H1 (cell line): ENCODE data around the gene CNIH1. TPM values are rescaled to one million over a fixed set of nuclear protein-coding genes. Genes with fewer than 3 reads are reported as not detected.

Experiments used
- CTCF ChIA-PET: fragments of 300-600 bp; sonication (Branson Sonifier 250); formaldehyde crosslinking; loops from one replicate; lab custom pipeline; 2021; ENCODE audit not compliant: partially characterized antibody; lab: Charles Lee
- POLR2A ChIA-PET: fragments of 300-600 bp; sonication (Branson Sonifier 250); formaldehyde crosslinking; loops from one replicate; lab custom pipeline; 2021; ENCODE audit warnings: inconsistent platforms; ENCODE audit not compliant: partially characterized antibody; lab: Charles Lee
- DNase-seq, 2 experiments: peaks; one replicate each; pipeline versions ENCODE4 v3.0.0 to v3.0.0-alpha.2; 2010 to 2022; ENCODE audit warnings: low spot score in 2 of 2, low read depth in 1 of 2, mixed read lengths in 1 of 2
- FAIRE-seq: peaks from 2 replicates; lab custom pipeline; 2011; peaks lifted over from hg19 to GRCh38; lab: Jason Lieb, UNC
- H2AFZ ChIP-seq: 2 replicates; pipeline ENCODE4 v1.8.1; 2012; ENCODE audit warnings: low read length, inconsistent platforms
- H2AK5ac ChIP-seq: 2 replicates; pipeline ENCODE4 v1.6.1; 2013; ENCODE audit warnings: low read depth, low read length
- H2BK120ac ChIP-seq: replicated peaks from 2 replicates; pipeline ENCODE3; 2013; ENCODE audit warnings: low read depth, low read length, inconsistent platforms
- H2BK12ac ChIP-seq: 2 replicates; pipeline ENCODE4 v1.6.1; 2013; ENCODE audit warnings: low read depth, low read length
- H2BK15ac ChIP-seq: 2 replicates; pipeline ENCODE4 v1.6.1; 2013; ENCODE audit warnings: low read length
- H2BK20ac ChIP-seq: 2 replicates; pipeline ENCODE4 v1.6.1; 2013; ENCODE audit warnings: low read length
- H2BK5ac ChIP-seq: 2 replicates; pipeline ENCODE4 v1.6.1; 2013; ENCODE audit warnings: low read depth, low read length
- H3K14ac ChIP-seq: 2 replicates; pipeline ENCODE4 v1.6.1; 2013; ENCODE audit warnings: inconsistent platforms; ENCODE audit not compliant: insufficient read length
- H3K18ac ChIP-seq: 2 replicates; pipeline ENCODE4 v1.6.1; 2013; ENCODE audit warnings: low read length; ENCODE audit errors: extremely low read depth
- H3K23ac ChIP-seq: 2 replicates; pipeline ENCODE4 v1.6.1; 2013; ENCODE audit warnings: inconsistent platforms; ENCODE audit not compliant: insufficient read length
- H3K23me2 ChIP-seq: 2 replicates; pipeline ENCODE4 v1.6.1; 2013; ENCODE audit warnings: low read depth, low read length
- H3K27ac ChIP-seq: 2 replicates; pipeline ENCODE4 v1.6.1; 2011; ENCODE audit warnings: low read depth, low read length, inconsistent platforms
- H3K27me3 ChIP-seq, 4 experiments: replicated peaks in 1 of 4; 1 replicate in 1 of 4; 2 replicates in 3 of 4; pipeline versions ENCODE4 v1.6.1 to v1.8.1; 2011 to 2013; ENCODE audit warnings: low read length in 3 of 4, mild to moderate bottlenecking in 3 of 4, inconsistent platforms in 2 of 4, mixed read lengths in 2 of 4, moderate library complexity in 1 of 4; ENCODE audit not compliant: control insufficient read depth in 3 of 4, insufficient read depth in 3 of 4; ENCODE audit errors: extremely low read depth in 1 of 4
- H3K36me3 ChIP-seq, 4 experiments: 2 replicates each; pipeline versions ENCODE4 v1.6.1 to v1.8.1; 2011 to 2013; ENCODE audit warnings: mild to moderate bottlenecking in 4 of 4, low read length in 3 of 4, moderate library complexity in 2 of 4, control low read depth in 1 of 4, inconsistent platforms in 1 of 4; ENCODE audit not compliant: insufficient read depth in 4 of 4, control insufficient read depth in 2 of 4
- H3K4ac ChIP-seq: replicated peaks from 2 replicates; pipeline ENCODE3; 2013; ENCODE audit warnings: low read length, low read depth, mixed read lengths, inconsistent platforms; ENCODE audit not compliant: insufficient read length
- H3K4me1 ChIP-seq, 4 experiments: replicated peaks in 1 of 4; 1 replicate in 1 of 4; 2 replicates in 3 of 4; pipeline versions ENCODE4 v1.6.1 to v1.8.1; 2011 to 2013; ENCODE audit warnings: low read length in 3 of 4, inconsistent platforms in 2 of 4, mixed read lengths in 1 of 4; ENCODE audit not compliant: insufficient read depth in 4 of 4, control insufficient read depth in 3 of 4
- H3K4me2 ChIP-seq, 2 experiments: 2 replicates each; pipeline versions ENCODE4 v1.6.1 to v1.8.1; 2011 to 2013; ENCODE audit warnings: low read depth in 2 of 2, low read length in 2 of 2, control low read depth in 1 of 2, inconsistent platforms in 1 of 2, mild to moderate bottlenecking in 1 of 2; ENCODE audit not compliant: insufficient read depth in 1 of 2
- H3K4me3 ChIP-seq, 4 experiments: fragments of 200-600, 300-600 bp in 1 of 4; sonication (generic), shearing (Covaris generic), sonication (Bioruptor Twin) in 1 of 4; 2 replicates each; pipeline versions ENCODE4 v1.5.1 to v1.8.1; 2011 to 2016; ENCODE audit warnings: low read length in 4 of 4, low read depth in 3 of 4, control low read depth in 2 of 4, inconsistent platforms in 2 of 4, mild to moderate bottlenecking in 2 of 4, mixed read lengths in 1 of 4, moderate library complexity in 1 of 4; ENCODE audit not compliant: insufficient read depth in 2 of 4; ENCODE audit errors: extremely low read depth in 1 of 4
- H3K56ac ChIP-seq: replicated peaks from 2 replicates; pipeline ENCODE3; 2013; ENCODE audit warnings: low read depth, mild to moderate bottlenecking, mixed read lengths, low read length, inconsistent platforms; ENCODE audit not compliant: insufficient read length
- H3K79me1 ChIP-seq: 2 replicates; pipeline ENCODE4 v1.6.1; 2013; ENCODE audit warnings: low read depth, low read length, control low read depth
- H3K79me2 ChIP-seq, 2 experiments: 2 replicates each; pipeline versions ENCODE4 v1.6.1 to v1.8.1; 2012 to 2013; ENCODE audit warnings: low read length in 2 of 2, mild to moderate bottlenecking in 2 of 2, inconsistent platforms in 1 of 2; ENCODE audit not compliant: insufficient read depth in 2 of 2, control insufficient read depth in 1 of 2
- H3K9ac ChIP-seq, 4 experiments: replicated peaks in 1 of 4; 1 replicate in 1 of 4; 2 replicates in 3 of 4; pipeline versions ENCODE4 v1.6.1 to v1.8.1; 2011 to 2013; ENCODE audit warnings: low read depth in 3 of 4, low read length in 3 of 4, control low read depth in 2 of 4, mild to moderate bottlenecking in 2 of 4, moderate library complexity in 2 of 4, inconsistent platforms in 1 of 4; ENCODE audit errors: extremely low read depth in 1 of 4
- H3K9me3 ChIP-seq, 2 experiments: 2 replicates each; pipeline versions ENCODE4 v1.6.1 to v1.8.1; 2012 to 2013; ENCODE audit warnings: mild to moderate bottlenecking in 2 of 2, moderate library complexity in 2 of 2, control low read depth in 1 of 2, inconsistent platforms in 1 of 2, low read depth in 1 of 2, low read length in 1 of 2, mixed read lengths in 1 of 2; ENCODE audit not compliant: insufficient read depth in 2 of 2
- H4K20me1 ChIP-seq, 2 experiments: replicated peaks in 1 of 2; 2 replicates each; pipeline versions ENCODE3 to v1.8.1; 2011 to 2013; ENCODE audit warnings: inconsistent platforms in 2 of 2, low read length in 2 of 2, mild to moderate bottlenecking in 1 of 2; ENCODE audit not compliant: insufficient read depth in 2 of 2, control insufficient read depth in 1 of 2
- H4K5ac ChIP-seq: 2 replicates; pipeline ENCODE4 v1.6.1; 2013; ENCODE audit warnings: low read length, low read depth, mixed read lengths, inconsistent platforms; ENCODE audit not compliant: insufficient read length
- H4K8ac ChIP-seq: 2 replicates; pipeline ENCODE4 v1.8.0; 2013; ENCODE audit warnings: mild to moderate bottlenecking, moderate library complexity, low read length, inconsistent platforms; ENCODE audit not compliant: insufficient read depth; ENCODE audit errors: extremely low read depth
- H4K91ac ChIP-seq: replicated peaks from 2 replicates; pipeline ENCODE3; 2013; ENCODE audit warnings: low read length, mixed read lengths, inconsistent platforms; ENCODE audit not compliant: insufficient read length
- GABPA ChIP-seq: IDR thresholded peaks from 2 replicates; pipeline ENCODE4 v1.6.1; 2011; ENCODE audit warnings: mild to moderate bottlenecking, low read length, moderate library complexity, borderline replicate concordance; ENCODE audit not compliant: insufficient read depth
- KDM1A ChIP-seq: fragments of 200-600, 300-600 bp; sonication (generic); IDR thresholded peaks from 2 replicates; pipeline ENCODE4 v1.7.1; 2016; ENCODE audit warnings: mild to moderate bottlenecking, low read length, borderline replicate concordance
- WGBS, 2 experiments: shearing (Covaris generic) in 1 of 2; methylation state at CpG; one replicate each; pipeline versions ENCODE4 v1.1.6 to v1.1.7; 2013 to 2015; ENCODE audit warnings: low lambda C conversion rate in 2 of 2, mixed read lengths in 2 of 2, inconsistent platforms in 1 of 2, low coverage in 1 of 2, missing lambda C conversion rate in 1 of 2; ENCODE audit not compliant: insufficient replicate concordance in 2 of 2, insufficient coverage in 1 of 2, insufficient read length in 1 of 2; ENCODE audit errors: extremely low coverage in 1 of 2, missing lambda C conversion rate in 1 of 2; 5-methylcytosine and 5-hydroxymethylcytosine counted together
- polyA plus RNA-seq, 7 experiments: library from polyadenylated mRNA; depleted of rRNA in 3 of 7; stranded (reverse) in 5 of 7; unstranded in 2 of 7; fragments of >200 nt in 5 of 7; fragments of 200-250 nt in 2 of 7; gene quantifications; 1 replicate in 5 of 7; 2 replicates in 1 of 7; 4 replicates in 1 of 7; pipeline versions ENCODE4 v1.2.1 to v1.2.3, GENCODE V29; 2011 to 2013; ENCODE audit warnings: missing spikeins in 2 of 7, mixed read lengths in 2 of 7
- total RNA-seq: library from RNA; stranded (reverse); fragmentation: NEBNext Ultra II Directional; extraction: Animal tissue kit (Norgen Biotek cat#: 25700); gene quantifications from 2 replicates; pipeline ENCODE4 v1.2.1, GENCODE V29; 2021
- TF ChIP-seq, protein P1 (sequence below): IDR thresholded peaks from 2 replicates; pipeline ENCODE4 v1.6.1; 2012; ENCODE audit warnings: inconsistent platforms

CNIH1 gene
- total and polyA plus RNA-seq, 2 of the 8 experiments (the other 6 are each of a cell fraction or from before 2014, with no cell fraction given), result 119 to 333 TPM

GRCh38 chr14:54396183-54396492 is 45.0 kb downstream of the CNIH1 start:
- Histone ChIP-seq H4K91ac (no peak overlapping the region), H3K4me1 (peaks cover 0 to 3% (median 1%) of the 10 kb centered on the region in 4 experiments; a peak in 2 of 7 replicates), H2BK20ac (no peak overlapping the region), H4K5ac (no peak overlapping the region), H3K27ac (no peak overlapping the region), H4K20me1 (no peaks in the 10 kb centered on the region), H3K4me3 (peak overlapping the region; percentile 27 to 80 (median 42); a peak in 6 of 8 replicates), H3K18ac (no peak overlapping the region), H3K14ac (no peak overlapping the region), H3K79me1 (no peaks in the 10 kb centered on the region; the same call in 1 of the 2 replicates), H2BK120ac (no peak overlapping the region), H3K27me3 (peaks cover 0 to 7% (median 3%) of the 10 kb centered on the region in 4 experiments; a peak in 3 of 7 replicates), H3K36me3 (peaks cover 0 to 3% (median 0%) of the 10 kb centered on the region in 4 experiments; a peak in 1 of 8 replicates), H2BK12ac (no peak overlapping the region), H3K4me2 (peak overlapping the region; percentile 57 to 86), H3K56ac (no peak overlapping the region), H2AFZ (0 out of 2 replicates have a peak overlapping the region, but pooled peaks have one; percentile 36), H3K79me2 (no peaks in the 10 kb centered on the region), H3K9ac (peak overlapping the region in 2 of 4 experiments; percentile 25 to 72; a peak in 3 of 7 replicates), H3K23ac (no peak overlapping the region), H2BK5ac (no peak overlapping the region), H3K9me3 (no peaks in the 10 kb centered on the region), H4K8ac (no peak overlapping the region), H2AK5ac (no peak overlapping the region), H2BK15ac (no peak overlapping the region), H3K23me2 (peaks cover 11% of the 10 kb centered on the region; the same call in 1 of the 2 replicates), H3K4ac (no peak overlapping the region)
- WGBS, 2 experiments, result 58% methylated on average over 9 of the region's 9 CpGs; no CpG with 5 or more reads in 1 of the 2 experiments
- FAIRE-seq (no peak), DNase-seq (no peak)
- TF ChIP-seq KDM1A (peak; percentile 54), GABPA (no peak)
- TF ChIP-seq, protein P1, sequence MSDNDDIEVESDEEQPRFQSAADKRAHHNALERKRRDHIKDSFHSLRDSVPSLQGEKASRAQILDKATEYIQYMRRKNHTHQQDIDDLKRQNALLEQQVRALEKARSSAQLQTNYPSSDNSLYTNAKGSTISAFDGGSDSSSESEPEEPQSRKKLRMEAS, result no peak
- ChIA-PET CTCF (interaction anchor here (1.0 to 3.3 kb wide), 8 partner anchors 8 to 48 kb away, joined by 3 to 13 read pairs (median 4); no protein-coding TSS in a partner anchor), POLR2A (interaction anchor here (2.9 to 3.7 kb wide), 2 partner anchors 29 to 34 kb away, joined by 15 to 25 read pairs; no protein-coding TSS in a partner anchor)
